Measurements from ENCODE around the gene OR1N1.
"Not testable (repeated sequence)": the region's sequence is repeated elsewhere in the genome, so short reads cannot be mapped to it uniquely, and the experiment has no call there.

The OR1N1 gene

GRCh38 chr9:122527193-122527592 is at the start of gene OR1N1:
Gene OR1N1 (minus strand): TSS chr9:122527293. CDS start chr9:122527293, 0 bp downstream.
- no peak for DNase-seq

- no peak for DNase-seq
These were observed 45.4 kb upstream of the OR1N1 start for GRCh38 chr9:122572456-122572855.

- DNase-seq, result no peak
These were observed 40.8 kb upstream of the OR1N1 start for GRCh38 chr9:122567901-122568300.

- DNase-seq, result no peak
These were observed 35.2 kb upstream of the OR1N1 start for GRCh38 chr9:122562134-122562760.

GRCh38 chr9:122561446-122561845 is 34.4 kb upstream of the OR1N1 start:
- no peak for DNase-seq

- no peak for DNase-seq
These were observed 25.7 kb upstream of the OR1N1 start, which contains the start of gene OR1N2 for GRCh38 chr9:122552812-122553211. Gene OR1N2 (plus strand): TSS chr9:122553112. CDS start chr9:122553212, 100 bp downstream.

GRCh38 chr9:122551371-122551770 is 24.3 kb upstream of the OR1N1 start:
- DNase-seq, result no peak

- no peak for DNase-seq
These were observed 19.1 kb upstream of the OR1N1 start for GRCh38 chr9:122546196-122546595.

- DNase-seq, result no peak
These were observed 11.7 kb upstream of the OR1N1 start for GRCh38 chr9:122538757-122539156.

- DNase-seq, result not testable (repeated sequence)
These were observed 10.0 kb upstream of the OR1N1 start for GRCh38 chr9:122537066-122537465.

- DNase-seq, result no peak
These were observed 9.0 kb upstream of the OR1N1 start for GRCh38 chr9:122536134-122536533.

GRCh38 chr9:122531157-122531556 is 4.1 kb upstream of the OR1N1 start:
- DNase-seq, result not testable (repeated sequence)

GRCh38 chr9:122526602-122527001 is 491 bp downstream of the OR1N1 start:
- no peak for DNase-seq

- DNase-seq, result no peak
These were observed 7.7 kb downstream of the OR1N1 start for GRCh38 chr9:122519376-122519775.

GRCh38 chr9:122518841-122519240 is 8.3 kb downstream of the OR1N1 start, which contains the start of gene OR1J4:
Gene OR1J4 (plus strand): TSS chr9:122519141. CDS start chr9:122519141, 0 bp downstream.
- no peak for DNase-seq

GRCh38 chr9:122518226-122518625 is 8.9 kb downstream of the OR1N1 start:
- no peak for DNase-seq

GRCh38 chr9:122510502-122510901 is 16.6 kb downstream of the OR1N1 start, which contains the start of gene OR1J2:
Gene OR1J2 (plus strand): TSS chr9:122510802. CDS start chr9:122510802, 0 bp downstream.
- DNase-seq, result no peak

GRCh38 chr9:122506964-122507363 is 20.1 kb downstream of the OR1N1 start:
- no peak for DNase-seq

- DNase-seq, result no peak
These were observed 28.2 kb downstream of the OR1N1 start for GRCh38 chr9:122498883-122499288.

GRCh38 chr9:122479062-122479461 is 48.0 kb downstream of the OR1N1 start:
- DNase-seq, result no peak

- no peak for DNase-seq
These were observed 49.3 kb downstream of the OR1N1 start, which contains the start of gene OR1J1 for GRCh38 chr9:122477826-122478225. Gene OR1J1 (minus strand): TSS chr9:122477926. CDS start chr9:122477926, 0 bp downstream.

GRCh38 chr9:122477346-122477745 is 49.7 kb downstream of the OR1N1 start:
- DNase-seq, result no peak

Measured in NCI-H187 treated with DMSO at 0.1 percent for 48 hours (cell line).